Measurements from ENCODE around the gene HIP1.
"Not testable (repeated sequence)": the region's sequence is repeated elsewhere in the genome, so short reads cannot be mapped to it uniquely, and the experiment has no call there.

The HIP1 gene

DNA sequence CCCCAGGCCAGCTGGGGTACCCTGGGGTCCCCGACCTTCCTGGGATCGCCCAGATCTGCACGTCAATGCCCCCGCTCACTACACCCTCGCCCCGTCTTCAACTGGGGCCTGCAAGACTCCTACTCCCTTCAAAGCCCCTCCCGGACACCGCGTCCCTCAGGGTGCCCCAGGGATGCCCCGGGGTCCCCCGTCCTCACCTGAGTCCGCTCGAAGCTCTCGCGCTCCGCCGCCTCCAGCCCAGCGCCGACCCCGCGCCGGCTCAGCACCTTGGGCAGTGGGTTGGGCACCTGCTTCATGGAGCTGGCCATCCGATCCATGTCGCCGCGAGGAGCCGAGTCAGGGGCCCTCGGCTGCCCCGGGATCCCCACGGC lies at the start of gene HIP1:
TSS of gene HIP1 (minus strand) at position 338 of the 371 bp plus-strand sequence. CDS start at position 317, 21 bp downstream.
- DNase-seq (ENCODE audit: low spot score) = no peak

DNA sequence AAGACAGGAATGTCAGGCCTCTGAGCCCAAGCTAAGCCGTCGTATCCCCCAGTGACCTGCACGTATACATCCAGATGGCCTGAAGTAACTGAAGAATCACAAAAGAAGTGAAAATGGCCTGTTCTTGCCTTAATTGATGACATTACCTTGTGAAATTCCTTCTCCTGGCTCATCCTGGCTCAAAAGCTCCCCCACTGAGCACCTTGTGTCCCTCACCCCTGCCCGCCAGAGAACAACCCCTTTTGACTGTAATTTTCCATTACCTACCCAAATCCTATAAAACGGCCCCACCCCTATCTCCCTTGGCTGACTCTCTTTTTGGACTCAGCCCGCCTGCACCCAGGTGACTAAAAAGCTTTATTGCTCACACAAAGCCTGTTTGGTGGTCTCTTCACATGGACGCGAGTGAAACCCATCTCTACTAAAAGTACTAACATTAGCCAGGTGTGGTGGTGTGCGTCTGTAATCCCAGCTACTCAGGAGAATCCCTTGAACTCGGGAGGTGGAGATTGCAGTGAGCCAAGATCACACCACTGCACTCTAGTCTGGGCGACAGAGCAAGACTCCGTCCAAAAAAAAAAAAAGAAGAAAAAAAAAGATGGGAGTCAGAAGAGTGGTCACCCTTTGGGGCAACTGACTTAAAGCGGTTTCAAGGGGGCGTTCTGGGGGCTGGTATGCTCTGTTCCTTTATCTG lies 49.6 kb upstream of the HIP1 start:
- not testable (repeated sequence) for DNase-seq (ENCODE audit: low spot score)

DNA sequence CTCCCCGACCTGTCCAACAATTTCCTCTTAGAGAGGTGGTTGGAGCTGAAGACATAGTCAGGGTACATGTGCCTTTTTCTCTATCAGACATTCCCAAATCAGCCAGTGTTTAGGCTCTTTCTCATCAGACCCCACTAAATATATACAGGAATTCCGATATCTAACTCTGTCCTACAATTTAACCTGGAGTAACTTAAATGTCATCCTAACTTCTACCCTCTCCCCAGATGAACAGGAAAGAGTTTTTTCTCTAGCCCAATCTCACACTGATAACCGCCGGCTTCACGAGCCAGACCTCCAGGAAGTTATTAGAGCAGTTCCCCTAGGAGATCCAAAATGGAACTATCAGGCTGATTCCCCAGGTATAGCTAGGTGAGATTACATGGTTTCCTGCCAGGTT lies 44.3 kb upstream of the HIP1 start:
- not testable (repeated sequence) for DNase-seq (ENCODE audit: low spot score)

DNA sequence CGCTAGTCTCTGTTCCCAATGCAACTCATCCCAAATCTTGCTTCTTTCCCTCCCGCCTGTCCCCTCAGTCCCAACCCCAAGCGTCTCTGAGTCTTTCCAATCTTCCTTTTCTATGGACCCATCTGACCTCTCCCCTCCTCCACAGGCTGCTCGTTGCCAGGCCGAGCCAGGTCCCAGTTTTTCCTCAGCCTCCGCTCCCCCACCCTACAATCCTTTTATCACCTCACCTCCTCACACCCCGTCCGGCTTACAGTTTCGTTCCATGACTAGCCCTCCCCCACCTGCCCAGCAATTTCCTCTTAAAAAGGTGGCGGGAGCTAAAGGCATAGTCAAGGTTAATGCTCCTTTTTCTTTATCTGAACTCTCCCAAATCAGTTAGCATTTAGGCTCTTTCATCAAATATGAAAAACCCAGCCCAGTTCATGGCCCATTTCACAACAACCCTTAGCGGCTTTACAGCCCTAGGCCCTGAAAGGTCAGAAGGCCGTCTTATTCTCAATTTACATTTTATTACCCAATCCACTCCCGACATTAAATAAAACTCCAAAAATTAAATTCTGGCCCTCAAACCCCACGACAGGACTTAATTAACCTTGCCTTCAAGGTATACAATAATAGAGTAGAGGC lies 42.0 kb upstream of the HIP1 start:
- DNase-seq (ENCODE audit: low spot score) = not testable (repeated sequence)

DNA sequence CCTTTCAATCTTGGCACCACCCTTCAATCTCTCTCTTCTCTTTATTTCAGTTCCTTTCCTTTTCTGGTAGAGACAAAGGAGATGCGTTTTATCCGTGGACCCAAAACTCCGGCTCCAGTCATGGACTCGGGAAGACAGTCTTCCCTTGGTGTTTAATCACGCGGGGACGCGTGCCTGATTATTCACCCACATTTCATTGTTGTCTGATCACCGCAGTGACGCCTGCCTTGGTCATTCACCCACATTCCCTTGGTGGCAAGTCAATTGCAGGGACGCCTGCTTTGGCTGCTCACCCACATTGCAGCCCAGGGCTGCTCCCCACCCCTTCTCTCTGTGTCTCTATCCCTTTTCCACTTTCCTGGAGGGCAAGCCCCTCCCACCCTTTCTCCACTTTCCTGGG lies 40.8 kb upstream of the HIP1 start:
- not testable (repeated sequence) for DNase-seq (ENCODE audit: low spot score)

DNA sequence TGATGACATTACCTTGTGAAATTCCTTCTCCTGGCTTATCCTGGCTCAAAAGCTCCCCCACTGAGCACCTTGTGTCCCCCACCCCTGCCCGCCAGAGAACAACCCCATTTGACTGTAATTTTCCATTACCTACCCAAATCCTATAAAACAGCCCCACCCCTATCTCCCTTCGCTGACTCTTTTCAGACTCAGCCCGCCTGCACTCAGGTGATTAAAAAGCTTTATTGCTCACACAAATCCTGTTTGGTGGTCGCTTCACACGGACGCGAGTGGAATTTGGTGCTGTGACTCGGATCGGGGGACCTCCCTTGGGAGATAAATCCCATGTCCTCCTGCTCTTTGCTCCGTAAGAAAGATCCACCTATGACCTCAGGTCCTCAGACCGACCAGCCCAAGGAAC lies 40.3 kb upstream of the HIP1 start:
- not testable (repeated sequence) for DNase-seq (ENCODE audit: low spot score)

DNA sequence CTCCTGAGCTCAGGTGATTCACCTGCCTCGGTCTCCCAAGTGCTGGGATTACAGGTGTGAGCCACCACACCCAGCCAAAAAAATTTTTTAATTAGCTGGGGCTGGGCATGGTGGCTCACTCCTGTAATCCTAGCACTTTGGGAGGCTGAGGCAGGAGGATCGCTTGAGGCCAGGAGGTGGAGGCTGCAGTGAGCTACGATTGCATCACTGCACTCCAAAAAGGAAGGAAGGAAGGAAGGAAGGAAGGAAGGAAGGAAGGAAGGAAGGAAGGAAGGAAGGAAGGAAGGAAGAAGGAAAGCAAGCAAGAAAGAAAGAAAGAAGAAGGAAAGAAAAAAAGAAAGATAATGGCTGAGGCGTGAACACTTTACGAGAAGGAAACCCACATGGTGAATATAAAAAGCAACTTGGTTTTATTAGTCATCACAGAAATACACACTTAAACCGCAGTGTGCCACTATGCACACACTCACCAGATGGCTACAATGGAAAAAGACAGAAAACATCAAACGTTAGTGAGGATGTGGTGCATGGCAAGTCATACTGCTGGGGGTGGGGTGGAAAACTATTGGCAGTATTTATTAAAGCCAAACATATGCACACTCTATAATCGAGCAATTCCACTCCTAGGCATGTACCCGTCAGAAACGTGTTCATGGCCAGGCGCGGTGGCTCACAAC lies 37.7 kb upstream of the HIP1 start:
- DNase-seq (ENCODE audit: low spot score) = peak; percentile 86

DNA sequence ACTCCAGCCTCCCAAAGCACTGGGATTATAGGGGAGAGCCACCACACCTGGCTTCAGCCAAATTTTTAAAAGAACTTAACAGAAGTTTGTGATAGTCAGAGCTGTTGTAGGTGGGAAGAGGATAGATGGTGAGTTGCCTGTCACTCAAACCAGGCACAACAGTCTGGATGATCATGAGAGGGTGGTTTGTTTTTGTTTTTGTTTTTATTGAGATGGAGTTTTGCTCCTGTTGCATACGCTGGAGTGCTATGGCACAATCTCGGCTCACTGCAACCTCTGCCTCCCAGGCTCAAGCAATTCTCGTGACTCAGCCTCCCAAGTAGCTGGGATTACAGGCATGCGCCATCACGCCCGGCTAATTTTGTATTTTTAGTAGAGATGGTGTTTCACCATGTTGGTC lies 35.2 kb upstream of the HIP1 start:
- not testable (repeated sequence) for DNase-seq (ENCODE audit: low spot score)

DNA sequence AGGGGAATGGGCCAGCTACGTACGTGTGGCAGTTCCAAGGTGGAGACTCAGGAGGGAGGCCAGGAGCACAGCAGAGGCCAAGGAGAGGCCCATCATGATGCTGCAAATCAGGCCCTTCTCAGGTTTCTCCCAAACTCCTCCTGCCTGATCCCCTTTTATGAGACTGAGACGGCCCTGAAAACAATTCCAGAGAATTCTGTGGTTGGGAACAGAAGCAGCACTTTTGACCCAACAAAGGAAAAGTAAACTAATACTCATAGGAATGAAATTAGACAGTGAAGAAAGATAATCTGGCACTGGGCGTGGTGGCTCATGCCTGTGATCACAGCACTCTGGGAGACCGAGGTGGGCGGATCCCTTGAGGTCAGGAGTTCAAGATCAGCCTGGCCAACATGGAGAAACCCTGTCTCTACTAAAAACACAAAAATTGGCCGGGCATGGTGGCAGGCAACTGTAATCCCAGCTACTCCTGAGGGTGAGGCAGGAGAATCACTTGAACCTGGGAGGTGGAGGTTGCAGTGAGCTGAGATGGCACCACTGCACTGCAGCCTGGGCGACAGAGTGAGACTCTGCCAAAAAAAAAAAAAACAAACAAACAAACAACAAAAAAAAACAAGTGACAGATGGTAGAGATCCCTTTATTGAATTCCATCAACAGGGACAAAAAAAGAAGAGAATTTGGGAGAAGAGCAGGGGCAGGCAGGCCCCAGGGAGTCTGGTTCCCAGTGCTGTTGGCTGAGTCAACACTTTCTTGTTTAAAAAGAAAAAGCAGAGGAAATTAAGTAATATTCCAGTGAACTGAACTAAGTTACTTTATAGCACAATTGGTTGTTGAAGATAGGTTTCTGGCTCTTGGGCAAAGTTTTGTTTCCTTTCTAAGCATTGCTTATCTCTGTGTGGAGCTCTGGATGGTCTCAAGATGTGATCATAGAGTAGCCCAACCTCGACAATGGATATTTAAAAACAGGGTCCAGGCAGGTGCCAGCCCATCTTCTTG lies 33.6 kb upstream of the HIP1 start, which contains the start of gene CCL26:
TSS of gene CCL26 (minus strand) at position 131 of the 997 bp plus-strand sequence. CDS start at position 96, 35 bp downstream.
- DNase-seq (ENCODE audit: low spot score) = no peak

DNA sequence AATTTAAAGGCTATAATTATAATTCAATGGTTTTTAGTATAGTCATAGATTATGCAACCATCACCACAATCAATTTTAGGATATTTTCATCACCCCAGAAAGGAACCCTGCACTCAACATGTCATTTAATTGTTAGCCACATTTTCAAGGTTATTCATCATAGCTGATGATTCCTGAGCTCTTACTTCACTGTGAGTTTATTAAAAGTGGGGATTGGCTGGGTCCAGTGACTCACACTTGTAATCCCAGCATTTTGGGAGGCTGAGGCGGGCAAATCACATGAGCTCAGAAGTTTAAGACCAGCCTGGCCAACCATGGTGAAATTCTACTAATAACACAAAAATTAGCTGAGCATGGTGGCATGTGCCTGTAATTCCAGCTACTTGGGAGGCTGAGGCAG lies 32.5 kb upstream of the HIP1 start:
- DNase-seq (ENCODE audit: low spot score) = no peak

DNA sequence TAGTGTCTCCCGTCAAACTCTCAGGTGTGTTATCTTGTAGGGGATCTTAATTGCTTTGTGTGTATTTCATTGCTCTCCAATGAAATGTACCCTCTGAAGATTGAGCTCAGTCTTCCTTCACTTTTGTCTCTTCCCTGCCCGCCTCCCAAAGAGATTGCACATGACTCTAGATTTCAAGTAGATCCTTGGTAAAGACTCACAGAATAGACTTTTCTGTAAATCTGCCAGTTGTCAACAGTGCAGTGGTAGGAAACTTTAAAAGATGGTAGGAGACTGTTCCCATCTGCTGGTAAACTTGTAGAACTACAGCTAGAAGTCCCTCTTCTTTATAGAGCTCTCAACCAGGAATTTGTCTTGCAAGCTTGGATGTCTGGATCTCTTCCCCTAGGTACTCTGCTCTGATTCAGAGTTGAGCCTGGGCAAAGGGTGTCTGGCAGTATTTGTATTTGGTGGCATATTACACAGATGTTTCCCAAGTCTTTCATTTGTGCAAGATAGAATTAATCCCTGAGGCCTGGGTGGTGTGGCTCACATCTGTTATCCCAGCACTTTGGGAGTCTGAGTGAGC lies 23.7 kb upstream of the HIP1 start:
- DNase-seq (ENCODE audit: low spot score) = peak; percentile 83

DNA sequence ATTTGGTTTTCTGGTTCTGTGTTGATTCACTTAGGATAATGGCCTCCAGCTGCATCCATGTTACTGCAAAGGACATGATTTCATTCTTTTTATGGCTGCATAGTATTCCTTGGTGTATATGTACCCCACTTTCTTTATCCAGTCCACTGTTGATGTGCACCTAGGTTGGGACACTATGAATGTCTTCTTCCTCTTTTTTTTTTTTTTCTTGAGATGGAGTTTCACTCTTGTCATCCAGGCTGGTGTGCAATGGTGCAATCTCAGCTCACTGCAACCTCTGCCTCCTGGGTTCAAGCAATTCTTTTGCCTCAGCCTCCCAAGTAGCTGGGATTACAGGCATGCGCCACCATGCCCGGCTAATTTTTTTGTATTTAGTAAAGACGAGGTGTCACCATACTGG lies 23.1 kb upstream of the HIP1 start:
- DNase-seq (ENCODE audit: low spot score) = not testable (repeated sequence)

DNA sequence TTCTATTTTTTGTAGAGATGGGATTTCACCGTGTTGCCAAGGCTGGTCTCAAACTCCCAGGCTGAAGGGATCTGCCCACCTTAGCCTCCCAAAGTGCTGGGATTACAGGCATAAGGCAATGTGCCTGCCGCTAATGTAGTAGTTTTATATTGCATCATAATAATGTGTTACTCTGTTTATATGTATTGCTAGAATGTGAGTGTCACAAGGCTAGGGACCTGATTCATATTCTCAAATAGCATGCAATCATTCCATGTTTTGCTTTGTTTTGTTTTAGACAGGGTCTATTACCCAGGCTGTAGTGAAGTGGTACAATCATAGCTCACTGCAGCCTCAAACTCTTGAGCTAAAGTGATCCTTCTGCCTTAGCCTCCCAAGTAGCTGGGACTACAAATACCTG lies 19.8 kb upstream of the HIP1 start:
- DNase-seq (ENCODE audit: low spot score) = no peak

DNA sequence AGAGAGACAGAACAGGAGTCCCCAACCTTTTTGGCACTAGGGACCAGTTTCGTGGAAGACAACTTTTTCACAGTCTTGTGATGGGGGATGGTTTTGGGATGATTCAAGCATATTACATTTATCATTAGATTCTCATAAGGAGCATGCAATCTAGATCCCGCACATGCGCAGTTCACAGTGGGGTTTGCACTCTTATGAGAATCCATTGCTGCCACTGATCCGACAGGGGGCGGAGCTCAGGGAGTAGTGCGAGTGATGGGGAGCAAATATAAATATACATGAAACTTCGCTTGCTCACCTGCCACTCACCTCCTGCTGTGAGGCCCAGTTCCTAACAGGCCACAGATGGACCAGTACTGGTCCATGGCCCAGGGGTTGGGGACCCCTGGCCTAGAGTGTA lies 19.1 kb upstream of the HIP1 start:
- no peak for DNase-seq (ENCODE audit: low spot score)

DNA sequence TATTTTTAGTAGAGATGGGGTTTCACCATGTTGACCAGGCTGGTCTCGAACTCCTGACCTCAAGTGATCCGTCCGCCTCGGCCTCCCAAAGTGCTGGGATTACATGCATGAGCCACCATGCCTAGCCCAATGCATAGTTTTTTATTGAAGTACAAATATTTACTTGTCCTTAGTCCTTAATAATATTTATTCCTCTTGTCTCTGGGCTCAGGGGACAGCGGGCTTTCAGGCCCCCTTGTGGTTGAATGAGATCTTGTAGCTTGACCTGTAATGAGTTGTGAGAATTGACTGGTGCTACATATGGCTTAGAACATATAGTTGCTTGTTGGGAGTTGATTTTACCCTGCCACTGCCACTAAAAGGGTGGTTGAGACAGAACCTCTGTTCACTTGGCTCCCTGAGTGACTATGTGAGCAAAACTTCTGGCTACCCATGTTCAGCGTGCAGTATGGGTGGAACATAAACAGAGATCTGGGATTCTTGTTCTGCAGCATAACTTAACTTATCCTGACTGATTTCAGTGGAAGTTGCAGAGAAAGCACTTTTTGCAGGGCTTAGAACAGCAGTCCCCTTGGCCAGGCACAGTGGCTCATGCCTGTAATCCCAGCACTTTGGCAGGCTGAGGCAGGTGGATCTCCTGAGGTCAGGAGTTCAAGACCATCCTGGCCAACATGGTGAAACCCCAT lies 18.4 kb upstream of the HIP1 start:
- peak; percentile 77 for DNase-seq (ENCODE audit: low spot score)

DNA sequence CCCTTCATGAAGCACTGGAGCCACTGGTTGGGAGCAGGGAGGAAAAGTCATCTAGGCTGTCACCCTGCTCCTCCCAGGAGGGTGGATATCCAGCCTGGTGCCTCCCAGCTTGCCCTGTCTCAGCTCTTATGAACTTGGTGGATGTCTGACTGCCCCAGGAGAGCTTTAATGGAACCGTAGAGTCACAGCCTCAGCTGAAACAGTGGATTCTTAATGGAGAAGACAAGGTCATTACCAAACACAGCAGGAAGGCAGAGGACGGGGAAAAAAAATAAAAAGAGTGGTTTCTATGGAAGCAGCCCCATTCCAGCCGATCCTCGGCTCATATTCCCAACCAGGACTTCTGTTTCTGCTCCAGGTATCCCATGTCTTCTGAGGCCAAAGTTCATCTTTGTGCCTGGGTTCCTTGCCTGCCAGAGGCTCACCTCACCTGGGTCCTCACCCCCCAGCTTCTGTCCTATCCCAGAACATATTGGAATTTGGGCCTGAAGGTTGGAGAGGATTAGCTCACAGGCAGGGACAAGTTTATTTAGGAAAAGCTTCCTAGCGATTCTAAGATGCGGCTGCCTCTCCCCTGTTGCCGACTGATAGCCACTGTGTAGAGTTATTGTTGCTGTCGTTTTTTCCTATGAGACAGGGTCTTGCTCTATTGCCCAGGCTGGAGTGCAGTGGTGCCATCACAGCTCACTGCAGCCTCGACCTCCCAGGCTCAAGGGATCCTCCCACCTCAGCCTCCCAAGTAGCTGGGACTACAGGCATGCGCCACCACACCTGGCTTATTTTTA lies 17.7 kb upstream of the HIP1 start:
- no peak for DNase-seq (ENCODE audit: low spot score)

DNA sequence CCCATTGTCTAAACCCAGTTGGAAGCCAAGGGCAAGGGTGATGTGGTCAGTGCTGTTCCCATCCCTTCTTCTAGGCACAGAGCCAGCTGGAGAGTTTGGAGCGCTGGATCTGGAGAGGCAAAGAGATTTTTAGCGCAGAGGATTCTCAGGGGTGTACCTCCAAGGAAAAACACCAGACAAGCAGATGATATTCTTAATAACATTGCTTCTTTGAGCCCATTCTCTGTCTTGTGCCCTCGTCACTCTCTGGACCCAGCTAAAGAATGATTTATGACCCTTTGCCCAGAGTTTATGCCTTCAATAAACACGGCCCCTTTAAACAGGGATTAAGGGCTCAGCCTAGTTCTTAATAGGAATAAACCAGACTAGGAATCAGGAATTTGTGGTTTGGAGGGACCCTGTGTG lies 4.7 kb upstream of the HIP1 start:
- no peak for DNase-seq (ENCODE audit: low spot score)

DNA sequence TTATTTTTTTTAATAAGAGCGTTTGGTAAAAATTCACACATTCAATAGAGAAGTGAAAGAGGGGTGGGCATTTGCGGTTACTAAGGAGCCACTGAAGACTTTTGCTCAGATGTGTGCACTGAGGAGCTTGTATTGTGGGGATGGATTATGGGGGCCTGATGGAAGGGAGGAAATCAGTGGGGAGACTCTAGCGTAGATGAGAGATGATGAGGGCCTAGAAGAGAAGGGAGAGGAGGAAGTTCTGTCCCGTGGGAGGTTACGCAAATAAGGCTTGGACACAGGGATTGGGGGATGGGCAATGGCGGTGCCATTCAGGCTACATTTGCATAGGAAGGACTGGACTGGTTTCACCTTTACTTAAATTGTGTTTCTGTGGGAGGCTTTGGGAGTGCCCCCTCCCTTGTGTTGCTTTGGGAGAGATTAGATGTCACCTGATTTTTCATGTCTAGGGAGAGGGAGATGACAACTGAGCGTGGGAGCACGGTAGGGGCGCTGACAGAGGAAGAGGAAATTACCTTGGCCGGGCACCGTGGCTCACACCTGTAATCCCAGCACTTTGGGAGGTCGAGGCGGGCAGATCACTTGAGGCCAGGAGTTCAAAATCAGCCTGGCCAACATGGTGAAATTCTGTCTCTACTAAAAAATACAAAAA lies 2.2 kb upstream of the HIP1 start:
- DNase-seq (ENCODE audit: low spot score) = peak; percentile 80

DNA sequence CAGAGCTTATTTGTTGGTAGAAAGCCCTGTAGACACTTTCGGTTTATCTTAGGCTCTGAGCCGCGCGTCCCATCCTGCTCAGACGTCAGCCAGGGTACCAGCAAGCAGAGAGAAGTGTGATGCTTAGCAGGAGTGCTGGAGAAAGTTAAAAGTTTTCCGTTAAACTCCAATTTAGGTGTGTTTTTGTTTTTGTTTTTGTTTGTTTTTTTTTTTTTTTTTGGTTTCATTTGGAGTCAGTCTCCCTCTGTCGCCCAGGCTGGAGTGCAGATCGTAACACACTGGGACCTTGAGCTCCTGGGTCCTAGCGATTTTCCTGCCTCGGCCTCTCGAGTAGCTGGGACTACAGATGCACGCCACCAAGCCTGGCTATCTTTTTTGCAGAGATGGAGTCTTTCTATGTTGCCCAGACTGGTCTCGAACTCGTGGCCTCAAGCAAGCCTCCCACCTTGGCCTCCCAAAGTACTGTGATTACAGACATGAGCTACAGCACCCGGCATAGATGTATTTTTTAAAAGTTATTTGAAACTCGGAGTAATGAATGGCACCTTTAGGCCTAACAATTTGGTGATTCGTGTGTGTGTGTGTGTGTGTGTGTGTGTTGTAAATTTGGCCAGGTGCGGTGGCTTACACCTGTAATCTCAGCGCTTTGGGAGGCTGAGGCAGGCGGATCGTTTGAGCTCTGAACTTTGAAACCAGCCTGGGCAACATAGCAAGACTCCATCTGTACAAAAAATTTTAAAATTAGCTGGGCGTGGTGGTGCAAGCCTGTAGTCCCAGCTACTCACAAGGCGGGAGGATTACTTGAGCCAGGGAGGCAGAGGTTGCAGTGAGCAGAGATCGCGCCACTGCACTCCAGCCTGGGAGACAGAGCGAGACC lies 1.3 kb upstream of the HIP1 start:
- DNase-seq (ENCODE audit: low spot score) = peak; percentile 92
